GM19351 (cell line): ENCODE measurements around the gene IL12RB2.
"Not testable (repeated sequence)": the region's sequence is repeated elsewhere in the genome, so short reads cannot be mapped to it uniquely, and the experiment has no call there.

Experiments
- ATAC-seq: cut with Tn5 transposase; IDR thresholded peaks from one replicate; pipeline ENCODE4 v1.9.1; 2021; ENCODE audit warnings: mild to moderate bottlenecking, moderate library complexity; ENCODE audit not compliant: unreplicated experiment

Gene IL12RB2

GRCh38 chr1:67393737-67394136, 86.1 kb downstream of the IL12RB2 start:
- ATAC-seq = no peak

GRCh38 chr1:67394548-67394947, 86.9 kb downstream of the IL12RB2 start:
- no peak for ATAC-seq

GRCh38 chr1:67399199-67399993, 91.7 kb downstream of the IL12RB2 start:
- no peak for ATAC-seq

- ATAC-seq = not testable (repeated sequence)
These were observed 92.5 kb downstream of the IL12RB2 start for GRCh38 chr1:67400029-67400786.

- ATAC-seq = no peak
These were observed 93.8 kb downstream of the IL12RB2 start for GRCh38 chr1:67401443-67401842.

- ATAC-seq = no peak
These were observed 96.5 kb downstream of the IL12RB2 start for GRCh38 chr1:67404212-67404620.

GRCh38 chr1:67405473-67406245, 98.0 kb downstream of the IL12RB2 start:
- no peak for ATAC-seq

- ATAC-seq = no peak
These were observed 99.8 kb downstream of the IL12RB2 start for GRCh38 chr1:67407498-67407897.

- no peak for ATAC-seq
These were observed 100.5 kb downstream of the IL12RB2 start for GRCh38 chr1:67408148-67408547.

GRCh38 chr1:67413101-67413500, 105.4 kb downstream of the IL12RB2 start:
- ATAC-seq = not testable (repeated sequence)

- ATAC-seq = no peak
These were observed 106.9 kb downstream of the IL12RB2 start for GRCh38 chr1:67414574-67414973.

- no peak for ATAC-seq
These were observed 107.4 kb downstream of the IL12RB2 start for GRCh38 chr1:67415041-67415440.

GRCh38 chr1:67417733-67418132, 110.1 kb downstream of the IL12RB2 start:
- ATAC-seq = not testable (repeated sequence)

- ATAC-seq = no peak
These were observed 111.3 kb downstream of the IL12RB2 start for GRCh38 chr1:67418839-67419586.

GRCh38 chr1:67420835-67421492, 113.3 kb downstream of the IL12RB2 start:
- ATAC-seq = no peak

- ATAC-seq = no peak
These were observed 119.8 kb downstream of the IL12RB2 start for GRCh38 chr1:67427465-67427864.

GRCh38 chr1:67427947-67428346, 120.3 kb downstream of the IL12RB2 start:
- no peak for ATAC-seq

- ATAC-seq = no peak
These were observed 121.4 kb downstream of the IL12RB2 start for GRCh38 chr1:67429011-67429527.

GRCh38 chr1:67429528-67430357, 122.1 kb downstream of the IL12RB2 start:
- peak; percentile 1 for ATAC-seq
